Measurements from ENCODE around the gene DLG4.
A peak's percentile ranks its signal among the peaks of the same experiment; 100 is the strongest.
"Not testable (repeated sequence)": the region's sequence is repeated elsewhere in the genome, so short reads cannot be mapped to it uniquely, and the experiment has no call there.

The DLG4 gene

DNA sequence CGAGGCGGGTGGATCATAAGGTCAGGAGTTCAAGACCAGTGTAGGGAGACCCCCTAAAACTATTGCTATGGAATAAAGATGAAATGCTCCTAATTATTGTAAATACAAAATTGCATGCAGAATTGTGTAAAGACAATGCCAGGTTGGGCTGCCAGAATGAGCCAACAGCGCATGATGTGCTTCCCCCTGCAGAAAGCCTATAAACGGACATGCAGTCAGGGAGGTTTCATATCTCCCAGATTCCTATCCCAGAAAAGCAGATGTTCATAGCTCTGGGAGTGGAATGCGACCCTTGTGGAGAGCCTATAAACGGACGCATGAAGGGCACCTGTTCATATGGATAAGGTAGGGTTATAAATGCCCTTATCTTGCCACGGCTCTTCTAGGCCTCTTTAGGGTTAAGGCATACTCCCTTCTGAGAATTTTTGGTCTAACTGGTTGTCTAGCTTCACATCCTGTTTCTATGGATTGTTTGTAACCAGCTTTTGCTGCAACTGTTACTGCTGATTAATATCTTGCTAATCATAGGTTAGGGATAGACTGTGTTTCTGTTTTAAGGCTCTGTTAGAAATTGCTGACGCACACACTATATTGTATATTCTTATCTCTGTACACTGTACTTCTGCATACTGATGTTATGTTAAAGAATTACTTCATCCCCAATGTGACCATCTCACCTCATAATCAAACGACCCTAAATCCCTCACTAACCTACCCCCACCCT is 50.6 kb downstream of the DLG4 start:
- POLR2A ChIA-PET; H3K36me3 ChIP-seq (ENCODE audit: control insufficient read depth in 2 of 2, insufficient read depth in 1 of 2, low read length in 2 of 2); H3K27ac ChIP-seq (ENCODE audit: extremely low read depth, low read depth, low read length); H3K4me1 ChIP-seq (ENCODE audit: control insufficient read depth, insufficient read depth, low read length); H3K4me3 ChIP-seq (ENCODE audit: low read depth, low read length); H3K9me3 ChIP-seq (ENCODE audit: control insufficient read depth, insufficient read depth, low read depth, low read length): not testable (repeated sequence)
- CTCF ChIA-PET: interaction anchor here (1.0 to 3.4 kb wide), 3 partner anchors 8 to 124 kb away, joined by 3 to 15 read pairs (median 9); partner anchors contain the start of gene SLC16A11

GRCh38 chr17:7167832-7168231 is 51.8 kb downstream of the DLG4 start:
- Histone ChIP-seq H3K4me1 (ENCODE audit: control insufficient read depth, insufficient read depth, low read length) (no peaks in the 10 kb centered on the region), H3K9me3 (ENCODE audit: control insufficient read depth, insufficient read depth, low read depth, low read length) (no peaks in the 10 kb centered on the region), H3K36me3 (ENCODE audit: control insufficient read depth in 2 of 2, insufficient read depth in 1 of 2, low read length in 2 of 2) (no peaks in the 10 kb centered on the region), H3K27ac (ENCODE audit: extremely low read depth, low read depth, low read length) (no peak overlapping the region), H3K4me3 (ENCODE audit: low read depth, low read length) (no peak overlapping the region)
- CTCF ChIA-PET: interaction anchor here (0.6 to 3.4 kb wide), 4 partner anchors 9 to 164 kb away, joined by 3 to 15 read pairs (median 6); partner anchors contain the start of gene SLC16A11
- POLR2A ChIA-PET: no interaction called here
- 0 out of 2 replicates have a peak, but pooled peaks have one; percentile 39 for TF ChIP-seq ZBTB17 (tag by site-specific recombination; IDR thresholded peaks at IDR 0.05)
- no peak for TF ChIP-seq TRIM28 (IDR thresholded peaks at IDR 0.05; ENCODE audit: borderline replicate concordance, low read length)
- TF ChIP-seq PRDM1 (tag by site-specific recombination; IDR thresholded peaks at IDR 0.05): peak; percentile 58; the same call in 1 of the 2 replicates
- TF ChIP-seq GLIS1 (tag by site-specific recombination; IDR thresholded peaks at IDR 0.05): no peak
- TF ChIP-seq ZNF600 (tag by site-specific recombination; IDR thresholded peaks at IDR 0.05): peak; percentile 66
- no peak for TF ChIP-seq ZIC2 (tag by site-specific recombination; IDR thresholded peaks at IDR 0.05)

- POLR2A ChIA-PET: interaction anchor here (0.7 kb wide), 1 partner anchor 125 kb away, joined by 6 read pairs; no protein-coding TSS in a partner anchor
- TF ChIP-seq ZNF621 (tag by site-specific recombination; IDR thresholded peaks at IDR 0.05) (no peak), ZBTB48 (tag by site-specific recombination; IDR thresholded peaks at IDR 0.05) (no peak), ZNF221 (tag by site-specific recombination; IDR thresholded peaks at IDR 0.05; ENCODE audit: borderline replicate concordance) (no peak), ZNF654 (tag by site-specific recombination; IDR thresholded peaks at IDR 0.05; ENCODE audit: low read depth) (no peak), ZNF623 (tag by site-specific recombination; IDR thresholded peaks at IDR 0.05) (no peak), KLF1 (tag by site-specific recombination; IDR thresholded peaks at IDR 0.05) (no peak), ZNF302 (tag by site-specific recombination; IDR thresholded peaks at IDR 0.05; ENCODE audit: low read depth) (no peak), ZFP41 (tag by site-specific recombination; IDR thresholded peaks at IDR 0.05; ENCODE audit: borderline replicate concordance) (no peak), ZNF791 (tag by site-specific recombination; IDR thresholded peaks at IDR 0.05) (no peak), ZNF155 (tag by site-specific recombination; IDR thresholded peaks at IDR 0.05) (no peak), ZNF521 (tag by site-specific recombination; IDR thresholded peaks at IDR 0.05) (no peak), ZBTB1 (tag by site-specific recombination; IDR thresholded peaks at IDR 0.05) (no peak), ZNF548 (tag by site-specific recombination; IDR thresholded peaks at IDR 0.05) (no peak), GLI4 (tag by site-specific recombination; IDR thresholded peaks at IDR 0.05) (no peak), ZBTB49 (tag by site-specific recombination; IDR thresholded peaks at IDR 0.05; ENCODE audit: low read depth) (no peak), ZNF677 (tag by site-specific recombination; IDR thresholded peaks at IDR 0.05) (no peak)
Observed at GRCh38 chr17:7166873-7167272, 52.8 kb downstream of the DLG4 start.

GRCh38 chr17:7159571-7159970 is 60.1 kb downstream of the DLG4 start:
- POLR2A ChIA-PET; H3K4me1 ChIP-seq (ENCODE audit: control insufficient read depth, insufficient read depth, low read length); H3K27ac ChIP-seq (ENCODE audit: extremely low read depth, low read depth, low read length); H3K9me3 ChIP-seq (ENCODE audit: control insufficient read depth, insufficient read depth, low read depth, low read length); H3K4me3 ChIP-seq (ENCODE audit: low read depth, low read length); H3K36me3 ChIP-seq (ENCODE audit: control insufficient read depth in 2 of 2, insufficient read depth in 1 of 2, low read length in 2 of 2); CTCF ChIA-PET: not testable (repeated sequence)

More at GRCh38 chr17:7166873-7167272, 52.8 kb downstream of the DLG4 start:
- Histone ChIP-seq H3K4me3 (ENCODE audit: low read depth, low read length) (no peak overlapping the region), H3K27ac (ENCODE audit: extremely low read depth, low read depth, low read length) (no peak overlapping the region), H3K4me1 (ENCODE audit: control insufficient read depth, insufficient read depth, low read length) (no peaks in the 10 kb centered on the region), H3K36me3 (ENCODE audit: control insufficient read depth in 2 of 2, insufficient read depth in 1 of 2, low read length in 2 of 2) (no peaks in the 10 kb centered on the region), H3K9me3 (ENCODE audit: control insufficient read depth, insufficient read depth, low read depth, low read length) (no peaks in the 10 kb centered on the region)
- CTCF ChIA-PET: interaction anchor here (0.6 to 3.4 kb wide), 5 partner anchors 10 to 145 kb away, joined by 3 to 15 read pairs (median 4); partner anchors contain the start of gene SLC16A11

- H3K4me1 ChIP-seq (ENCODE audit: control insufficient read depth, insufficient read depth, low read length); H3K27ac ChIP-seq (ENCODE audit: extremely low read depth, low read depth, low read length); POLR2A ChIA-PET; H3K36me3 ChIP-seq (ENCODE audit: control insufficient read depth in 2 of 2, insufficient read depth in 1 of 2, low read length in 2 of 2); H3K9me3 ChIP-seq (ENCODE audit: control insufficient read depth, insufficient read depth, low read depth, low read length); H3K4me3 ChIP-seq (ENCODE audit: low read depth, low read length): not testable (repeated sequence)
- CTCF ChIA-PET: interaction anchor here (0.9 kb wide), 1 partner anchor 22 kb away, joined by 4 read pairs; no protein-coding TSS in a partner anchor
Observed at GRCh38 chr17:7158424-7158823, 61.2 kb downstream of the DLG4 start.

All from HEK293 (cell line).